Activated effector memory CD4-positive, alpha-beta T cell treated with Interleukin-2 at 50 U/mL for 16 hours (primary cell): ENCODE results near the gene NAAA.
"Not testable (repeated sequence)": the region's sequence is repeated elsewhere in the genome, so short reads cannot be mapped to it uniquely, and the experiment has no call there.

ENCODE experiments used
- DNase-seq: peaks from one replicate; pipeline ENCODE4 v3.0.0-alpha.2; 2020

NAAA gene

GRCh38 chr4:75940692-75941253 is at the start of gene NAAA:
Gene NAAA (minus strand): TSS chr4:75941013. CDS start chr4:75940949, 64 bp downstream.
- DNase-seq = peak; percentile 73

- no peak for DNase-seq
Observed at GRCh38 chr4:75989846-75990528, 49.2 kb upstream of the NAAA start.

DNA sequence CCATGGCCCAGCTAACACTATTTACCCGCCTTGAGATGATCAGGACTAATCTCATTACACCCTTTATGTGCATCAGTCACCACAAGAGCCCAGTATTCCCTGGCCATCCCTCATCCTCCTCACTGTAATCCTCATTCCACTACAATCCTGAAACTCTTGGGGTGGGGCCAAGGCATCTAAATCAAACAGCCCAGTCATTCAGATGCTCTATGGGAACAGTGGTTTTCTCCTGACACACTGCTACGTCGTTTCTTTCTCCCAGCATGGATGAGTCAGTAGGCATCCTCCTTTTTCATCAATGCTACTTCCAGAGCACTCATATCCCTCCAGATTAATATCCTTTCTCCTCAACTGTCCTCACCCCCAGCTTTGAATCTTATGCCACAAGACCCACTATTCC is 44.3 kb upstream of the NAAA start:
- DNase-seq = no peak

- no peak for DNase-seq
Observed at GRCh38 chr4:75980576-75980975, 39.8 kb upstream of the NAAA start.

DNA sequence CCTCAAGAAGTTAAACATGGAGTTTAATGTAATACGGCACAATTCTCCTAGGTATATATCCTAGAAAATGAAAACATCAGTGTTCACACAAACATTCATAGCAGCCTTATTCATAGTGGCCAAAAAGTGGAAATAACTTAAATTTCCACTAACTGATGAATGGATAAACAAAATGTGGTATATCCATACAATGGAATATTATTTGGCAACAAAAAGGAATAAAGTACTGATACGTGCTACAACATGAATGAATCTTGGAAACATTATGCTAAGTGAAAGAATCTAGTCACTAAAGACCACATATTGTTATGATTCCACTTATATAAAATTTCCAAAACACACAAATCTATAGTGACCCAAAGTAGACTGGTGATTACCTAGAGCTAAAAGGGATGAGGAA is 35.4 kb upstream of the NAAA start:
- DNase-seq = no peak

DNA sequence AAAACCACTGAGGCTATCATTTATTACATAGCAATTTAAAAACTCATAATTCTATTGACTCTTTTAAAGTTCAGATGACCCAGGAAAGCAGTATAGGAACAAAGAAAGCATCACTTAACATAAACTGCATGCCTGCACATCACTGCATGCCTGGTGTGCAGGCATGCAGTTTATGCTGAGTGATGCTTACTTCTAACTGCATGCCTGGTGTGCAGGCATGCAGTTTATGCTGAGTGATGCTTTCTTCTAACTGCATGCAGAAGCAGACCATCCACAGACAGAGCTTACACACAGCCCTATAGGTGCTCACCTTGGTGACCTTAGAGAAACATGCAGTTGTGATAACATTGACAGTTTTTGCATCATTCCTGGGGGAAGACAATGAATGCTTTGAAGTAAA is 33.0 kb upstream of the NAAA start:
- no peak for DNase-seq

GRCh38 chr4:75968084-75968483 is 27.3 kb upstream of the NAAA start:
- no peak for DNase-seq

DNA sequence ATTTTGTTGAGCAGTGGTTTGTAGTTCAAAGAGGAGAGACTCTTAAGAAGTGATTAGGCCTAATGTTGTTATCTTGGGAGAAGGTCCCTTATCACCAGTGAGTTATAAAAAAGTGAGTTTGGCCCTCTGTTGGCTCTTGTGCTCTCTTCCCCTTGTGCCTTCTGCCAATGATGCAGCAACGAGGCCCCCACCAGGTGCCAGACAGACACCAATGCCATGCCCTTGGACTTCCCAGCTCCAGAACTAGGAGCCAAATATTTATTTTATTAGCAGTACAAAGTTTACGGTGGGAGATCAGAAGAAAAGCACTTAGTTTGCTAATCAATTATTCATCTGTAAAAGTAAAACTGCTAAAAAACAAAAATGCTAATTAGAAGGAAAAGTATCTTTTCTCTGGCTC is 22.7 kb upstream of the NAAA start:
- no peak for DNase-seq

- DNase-seq = not testable (repeated sequence)
Observed at GRCh38 chr4:75962072-75962471, 21.3 kb upstream of the NAAA start.

GRCh38 chr4:75958546-75958945 is 17.7 kb upstream of the NAAA start:
- not testable (repeated sequence) for DNase-seq

- DNase-seq = not testable (repeated sequence)
Observed at GRCh38 chr4:75954811-75955210, 14.0 kb upstream of the NAAA start.

GRCh38 chr4:75953509-75953908 is 12.7 kb upstream of the NAAA start:
- no peak for DNase-seq

- no peak for DNase-seq
Observed at GRCh38 chr4:75950213-75950815, 9.5 kb upstream of the NAAA start.

DNA sequence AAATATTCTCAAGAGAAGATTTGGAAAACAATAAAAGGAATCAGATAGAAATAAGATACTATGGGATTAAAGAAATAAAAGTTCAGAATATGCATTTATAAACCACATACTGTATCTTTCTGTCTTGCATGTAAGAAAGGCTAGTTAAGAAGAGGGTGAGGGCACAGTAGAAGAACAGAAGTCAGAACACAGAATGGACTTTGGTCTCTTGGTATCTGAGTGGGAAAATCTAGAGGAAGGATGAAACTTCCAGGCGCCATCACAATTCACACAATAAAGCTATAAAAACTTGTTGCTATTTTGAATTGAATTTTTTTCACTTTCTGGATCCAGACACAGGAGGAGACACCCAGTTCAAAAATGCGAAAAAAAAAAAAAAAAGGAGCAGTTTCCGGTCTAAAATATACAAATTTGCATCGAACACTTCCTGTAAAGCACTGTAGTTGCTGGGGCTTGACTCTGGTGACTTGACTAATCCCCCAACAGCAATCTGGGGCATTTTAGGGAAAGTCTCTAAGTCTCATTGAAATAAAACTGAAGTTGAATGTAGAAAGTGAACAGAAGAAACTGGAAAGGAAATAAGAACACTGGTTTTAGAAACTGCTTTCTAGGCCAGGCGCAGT is 8.1 kb upstream of the NAAA start:
- no peak for DNase-seq

- peak; percentile 69 for DNase-seq
Observed at GRCh38 chr4:75939890-75940691, 722 bp downstream of the NAAA start.

DNA sequence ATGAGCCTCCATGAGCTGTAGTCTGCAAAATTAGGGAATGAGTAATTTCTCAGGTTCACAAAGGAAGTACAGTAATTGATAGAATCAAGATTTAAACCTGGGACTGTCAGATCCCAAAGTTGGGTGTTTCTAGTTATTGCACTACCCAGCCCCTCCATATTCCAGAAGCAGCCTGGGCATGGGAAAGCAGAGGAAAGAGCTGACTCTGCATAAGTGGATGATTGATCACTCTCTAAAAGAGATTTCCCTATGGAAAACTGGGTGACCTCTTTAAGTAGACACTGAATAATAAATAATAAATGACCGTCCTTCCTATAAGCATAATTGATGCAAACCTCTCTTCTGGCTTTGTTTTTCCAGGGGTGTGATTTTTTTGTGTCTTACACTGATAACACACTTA is 5.2 kb downstream of the NAAA start:
- DNase-seq = no peak

DNA sequence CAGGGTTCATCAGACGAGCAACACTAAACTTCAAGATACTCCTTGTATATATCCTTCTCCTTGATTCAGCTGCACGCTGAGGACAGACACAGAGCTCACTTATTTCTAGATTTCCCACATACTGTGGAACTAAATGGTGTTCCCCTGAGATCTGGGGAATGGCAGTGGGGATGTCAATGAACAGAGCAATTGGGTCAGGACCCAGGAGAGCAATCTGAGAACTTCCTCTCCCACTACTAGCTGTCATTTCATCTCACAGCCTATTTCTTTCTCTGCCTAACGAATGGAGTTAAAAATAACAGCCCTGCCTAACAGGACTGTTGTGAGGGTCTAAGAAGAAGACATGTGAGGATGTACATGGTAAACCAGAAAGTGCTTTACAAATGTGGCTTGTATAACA is 10.7 kb downstream of the NAAA start:
- DNase-seq = no peak

GRCh38 chr4:75924916-75925315 is 15.9 kb downstream of the NAAA start:
- not testable (repeated sequence) for DNase-seq

DNA sequence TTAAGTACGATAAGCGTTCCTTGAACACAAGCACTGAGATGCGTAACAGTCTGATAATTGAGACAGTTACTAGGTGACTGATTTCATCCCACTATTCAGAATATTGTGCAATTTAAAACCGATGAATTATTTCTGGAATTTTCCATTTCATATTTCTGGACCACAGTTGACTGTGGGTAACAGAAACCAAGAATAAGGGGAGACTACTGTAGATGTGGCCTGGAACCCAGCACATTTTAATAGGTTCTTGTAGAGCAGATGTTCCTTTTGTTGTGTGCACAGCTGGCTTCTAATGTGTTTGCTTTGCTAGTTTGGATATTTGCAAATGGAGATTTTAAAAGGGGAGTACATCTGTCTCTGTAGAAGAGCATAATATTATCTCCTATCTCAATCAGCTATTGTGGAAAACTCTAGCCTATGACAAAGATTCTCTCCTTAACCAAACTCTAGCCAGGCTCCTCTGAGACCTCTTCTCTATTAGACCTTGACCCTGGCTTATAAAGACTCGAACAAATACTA is 16.4 kb downstream of the NAAA start:
- no peak for DNase-seq

DNA sequence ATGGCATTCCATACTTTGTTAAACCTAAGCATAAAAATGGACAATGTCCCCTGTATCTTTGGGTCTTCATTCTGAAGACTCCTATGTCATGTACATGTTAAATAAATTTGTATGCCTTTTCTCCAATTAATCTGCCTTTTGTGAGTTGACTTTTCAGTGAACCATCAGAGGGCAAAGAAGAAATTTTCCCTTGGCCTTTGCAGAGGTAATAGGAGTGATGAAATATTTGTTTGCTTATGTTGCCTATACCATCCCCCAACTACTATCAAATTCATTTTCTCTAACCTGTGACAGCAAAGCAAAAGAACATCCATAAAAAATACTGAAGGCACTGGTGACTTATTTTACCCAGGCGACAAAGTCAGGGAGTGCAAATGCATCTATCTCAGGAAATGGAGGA is 18.2 kb downstream of the NAAA start:
- no peak for DNase-seq

- no peak for DNase-seq
Observed at GRCh38 chr4:75921910-75922309, 18.9 kb downstream of the NAAA start.

DNA sequence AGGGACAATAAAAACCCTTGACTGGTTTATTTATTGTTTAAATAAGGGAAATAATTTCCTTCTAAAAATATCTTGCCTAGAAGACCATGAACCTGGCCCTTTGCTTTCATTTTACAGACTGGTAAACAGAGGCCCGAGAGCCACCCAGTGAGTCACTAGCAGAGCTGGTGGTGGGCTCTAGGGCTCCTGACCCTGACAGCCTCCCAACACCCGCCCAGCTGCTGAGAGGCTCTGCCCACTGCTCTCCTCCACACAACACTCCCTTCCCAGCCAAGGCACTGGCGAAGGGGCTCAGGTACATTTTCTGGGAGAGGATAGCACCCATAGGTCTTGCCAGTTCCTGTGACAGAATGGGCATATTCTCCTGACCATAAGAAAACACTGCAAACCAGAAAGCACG is 20.5 kb downstream of the NAAA start:
- no peak for DNase-seq

DNA sequence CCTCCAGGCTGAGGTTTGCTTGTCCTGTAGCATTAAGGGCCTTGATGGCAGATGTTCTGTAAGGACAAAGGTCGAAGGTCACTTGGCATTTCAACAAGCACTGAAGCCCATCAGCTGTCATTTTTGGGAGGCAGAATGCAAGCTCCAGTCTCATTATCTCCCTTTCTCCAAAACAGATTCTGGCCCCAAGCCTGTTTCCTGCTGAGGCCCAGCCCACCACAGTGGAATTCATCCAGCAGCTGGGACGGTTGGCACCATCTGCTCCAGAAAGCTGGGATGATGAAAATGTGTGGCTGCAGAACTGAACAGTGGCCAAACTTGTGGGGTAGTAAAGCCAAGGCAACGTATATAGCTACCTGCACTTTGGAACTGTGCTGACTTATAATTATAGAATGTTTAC is 20.9 kb downstream of the NAAA start:
- DNase-seq = no peak
